OCI-LY1 (cell line): Measurements from ENCODE around the gene CIAO2A.

Experiments
- H2AFZ ChIP-seq: fragments of 200-600 bp; sonication (generic), shearing (Covaris generic); 2 replicates; pipeline ENCODE4 v1.6.0; 2014; ENCODE audit warnings: antibody characterized with exemption, mild to moderate bottlenecking, low read length
- H3F3A ChIP-seq: fragments of 200-600 bp; sonication (generic), shearing (Covaris generic); 2 replicates; pipeline ENCODE4 v1.6.0; 2014; ENCODE audit warnings: mild to moderate bottlenecking, antibody characterized with exemption, low read length, moderate library complexity; ENCODE audit not compliant: insufficient read depth
- H3K27ac ChIP-seq: fragments of 200-600 bp; sonication (generic); 2 replicates; pipeline ENCODE4 v1.5.1; 2014; ENCODE audit warnings: low read length, mixed run types, mild to moderate bottlenecking, low read depth; ENCODE audit not compliant: poor library complexity, severe bottlenecking
- H3K27me3 ChIP-seq: fragments of 200-600 bp; sonication (generic); 2 replicates; pipeline ENCODE4 v1.6.0; 2014; ENCODE audit warnings: antibody characterized with exemption, mild to moderate bottlenecking, low read length, moderate library complexity; ENCODE audit not compliant: insufficient read depth
- H3K36me3 ChIP-seq: fragments of 200-600 bp; sonication (generic); 2 replicates; pipeline ENCODE4 v1.6.1; 2014; ENCODE audit warnings: mild to moderate bottlenecking, antibody characterized with exemption, low read length, moderate library complexity, mixed read lengths; ENCODE audit not compliant: insufficient read depth
- H3K4me1 ChIP-seq: fragments of 200-600 bp; sonication (generic); 2 replicates; pipeline ENCODE4 v1.5.1; 2014; ENCODE audit warnings: mild to moderate bottlenecking, low read length, moderate library complexity; ENCODE audit not compliant: insufficient read depth, severe bottlenecking
- H3K4me2 ChIP-seq: fragments of 200-600 bp; sonication (generic), shearing (Covaris generic); 2 replicates; pipeline ENCODE4 v1.6.1; 2014; ENCODE audit warnings: low read length
- H3K4me3 ChIP-seq: fragments of 200-600 bp; sonication (generic); 2 replicates; pipeline ENCODE4 v1.5.1; 2014; ENCODE audit warnings: low read length, low read depth, mild to moderate bottlenecking, mixed read lengths; ENCODE audit not compliant: poor library complexity, severe bottlenecking
- H3K79me2 ChIP-seq: fragments of 200-600 bp; shearing (Covaris generic); 2 replicates; pipeline ENCODE4 v1.6.1; 2016; ENCODE audit warnings: mixed run types, low read length, mixed read lengths; ENCODE audit not compliant: insufficient read depth
- H3K9ac ChIP-seq: fragments of 200-600 bp; sonication (generic), shearing (Covaris generic); 2 replicates; pipeline ENCODE4 v1.6.1; 2014; ENCODE audit warnings: mild to moderate bottlenecking, low read length, mixed read lengths
- H3K9me2 ChIP-seq: fragments of 200-600 bp; sonication (generic), shearing (Covaris generic); 2 replicates; pipeline ENCODE4 v1.6.1; 2014; ENCODE audit warnings: low read depth, mild to moderate bottlenecking, low read length, mixed read lengths
- H3K9me3 ChIP-seq: fragments of 200-600 bp; shearing (Covaris generic); 2 replicates; pipeline ENCODE4 v1.6.1; 2014; ENCODE audit warnings: low read length, mixed read lengths
- H4K20me1 ChIP-seq: fragments of 200-600 bp; sonication (generic), shearing (Covaris generic); 2 replicates; pipeline ENCODE4 v1.6.0; 2016; ENCODE audit warnings: mild to moderate bottlenecking, low read length; ENCODE audit not compliant: insufficient read depth
- EZH2 ChIP-seq: fragments of 200-600 bp; sonication (generic), shearing (Covaris generic); IDR thresholded peaks from 2 replicates; pipeline ENCODE4 v1.8.0; 2017; ENCODE audit warnings: borderline replicate concordance, mixed run types, mild to moderate bottlenecking, antibody characterized with exemption, low read length, moderate library complexity, mixed read lengths
- TF ChIP-seq, protein P1 (sequence below): fragments of 200-600 bp; sonication (generic), shearing (Covaris generic); IDR thresholded peaks from 2 replicates; pipeline ENCODE4 v1.5.1; 2017; ENCODE audit warnings: mild to moderate bottlenecking, antibody characterized with exemption, low read length, moderate library complexity, mixed read lengths

The CIAO2A gene

DNA sequence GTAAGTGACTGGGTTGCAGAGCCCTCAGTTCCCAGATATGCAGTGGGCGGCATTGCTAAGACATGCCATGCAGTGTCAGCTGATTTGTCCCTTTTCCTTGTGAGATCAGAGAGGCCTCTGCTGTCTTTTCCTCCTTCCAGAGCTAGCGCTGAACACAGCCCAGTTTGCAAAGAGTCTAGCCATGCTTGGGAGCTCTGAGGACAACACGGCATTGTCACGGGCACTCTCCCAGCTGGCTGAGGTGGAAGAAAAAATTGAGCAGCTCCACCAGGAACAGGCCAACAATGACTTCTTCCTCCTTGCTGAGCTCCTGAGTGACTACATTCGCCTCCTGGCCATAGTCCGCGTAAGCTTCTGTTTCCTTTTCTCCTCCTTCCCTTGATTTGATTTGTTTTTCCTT, 37.9 kb upstream of the CIAO2A start:
- H3K27me3 ChIP-seq = no peaks in the 10 kb centered on the region
- no peak overlapping the region for H3K4me2 ChIP-seq
- H3K79me2 ChIP-seq = no peaks in the 10 kb centered on the region
- H3K36me3 ChIP-seq = peaks cover 89% of the 10 kb centered on the region
- H4K20me1 ChIP-seq = no peaks in the 10 kb centered on the region
- H3K9me3 ChIP-seq = no peaks in the 10 kb centered on the region
- no peak overlapping the region for H3K4me3 ChIP-seq
- TF ChIP-seq, protein P1, sequence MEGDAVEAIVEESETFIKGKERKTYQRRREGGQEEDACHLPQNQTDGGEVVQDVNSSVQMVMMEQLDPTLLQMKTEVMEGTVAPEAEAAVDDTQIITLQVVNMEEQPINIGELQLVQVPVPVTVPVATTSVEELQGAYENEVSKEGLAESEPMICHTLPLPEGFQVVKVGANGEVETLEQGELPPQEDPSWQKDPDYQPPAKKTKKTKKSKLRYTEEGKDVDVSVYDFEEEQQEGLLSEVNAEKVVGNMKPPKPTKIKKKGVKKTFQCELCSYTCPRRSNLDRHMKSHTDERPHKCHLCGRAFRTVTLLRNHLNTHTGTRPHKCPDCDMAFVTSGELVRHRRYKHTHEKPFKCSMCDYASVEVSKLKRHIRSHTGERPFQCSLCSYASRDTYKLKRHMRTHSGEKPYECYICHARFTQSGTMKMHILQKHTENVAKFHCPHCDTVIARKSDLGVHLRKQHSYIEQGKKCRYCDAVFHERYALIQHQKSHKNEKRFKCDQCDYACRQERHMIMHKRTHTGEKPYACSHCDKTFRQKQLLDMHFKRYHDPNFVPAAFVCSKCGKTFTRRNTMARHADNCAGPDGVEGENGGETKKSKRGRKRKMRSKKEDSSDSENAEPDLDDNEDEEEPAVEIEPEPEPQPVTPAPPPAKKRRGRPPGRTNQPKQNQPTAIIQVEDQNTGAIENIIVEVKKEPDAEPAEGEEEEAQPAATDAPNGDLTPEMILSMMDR = no peak
- no peak for TF ChIP-seq EZH2
- H2AFZ ChIP-seq = no peak overlapping the region
- H3K9ac ChIP-seq = no peak overlapping the region
- H3K27ac ChIP-seq = no peak overlapping the region
- H3K4me1 ChIP-seq = no peaks in the 10 kb centered on the region
- no peaks in the 10 kb centered on the region for H3K9me2 ChIP-seq
- H3F3A ChIP-seq = no peaks in the 10 kb centered on the region

DNA sequence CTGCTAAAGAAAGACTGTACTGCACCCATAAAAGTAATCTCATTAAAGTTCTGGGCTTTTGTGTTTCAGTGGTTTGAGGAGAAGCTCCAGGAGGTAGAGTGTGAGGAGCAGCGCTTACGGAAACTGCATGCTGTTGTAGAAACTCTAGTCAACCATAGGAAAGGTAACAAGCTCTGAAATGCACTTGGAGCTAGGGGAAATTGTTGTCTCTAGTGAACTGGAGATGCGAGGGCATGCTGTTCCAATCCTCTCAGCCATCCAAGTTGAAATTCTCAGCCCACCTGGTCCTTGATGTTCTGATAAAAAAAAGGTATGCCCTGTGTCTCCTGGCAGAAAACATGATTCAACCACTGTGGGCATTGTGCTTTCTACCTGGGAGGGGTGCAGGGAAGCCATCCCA, 36.5 kb upstream of the CIAO2A start:
- no peak overlapping the region for H3K9ac ChIP-seq

DNA sequence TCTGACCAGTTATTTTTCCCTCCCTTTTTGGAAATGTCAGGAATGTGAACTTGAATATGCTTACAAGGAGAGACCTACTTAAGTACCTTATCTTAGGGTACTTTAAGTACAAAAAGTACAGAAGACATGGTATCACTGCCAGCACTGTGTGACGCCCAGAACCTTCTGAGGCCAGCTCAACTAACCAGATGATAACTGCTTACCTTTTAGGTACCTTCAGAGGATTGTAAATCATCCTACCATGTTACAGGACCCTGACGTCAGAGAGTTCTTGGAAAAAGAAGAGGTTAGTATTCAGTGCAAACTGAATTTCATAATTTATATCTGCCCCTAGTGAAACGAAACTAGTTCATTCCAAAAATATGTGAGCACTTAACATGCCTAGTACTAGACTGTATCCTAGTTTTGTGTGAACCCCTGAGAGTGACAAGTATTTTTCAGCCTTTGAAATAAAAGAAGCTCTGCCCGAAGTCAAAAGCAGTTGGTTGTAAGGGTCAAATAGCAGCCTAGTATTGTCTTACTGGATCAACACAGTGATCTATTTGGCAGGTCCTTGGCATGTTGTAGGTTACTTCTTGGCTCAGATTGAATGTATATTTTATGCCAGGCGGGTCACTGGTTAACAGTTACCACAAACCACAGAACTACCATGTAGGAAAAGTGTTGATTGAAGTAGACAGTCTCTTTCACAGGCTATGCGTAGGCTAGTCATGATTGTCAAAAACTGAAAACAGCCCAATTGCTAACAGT, 34.1 kb upstream of the CIAO2A start:
- no peaks in the 10 kb centered on the region for H3K27me3 ChIP-seq
- H3K79me2 ChIP-seq = no peaks in the 10 kb centered on the region
- no peaks in the 10 kb centered on the region for H3K9me2 ChIP-seq
- H3K9me3 ChIP-seq = no peaks in the 10 kb centered on the region
- TF ChIP-seq EZH2 = no peak
- TF ChIP-seq, protein P1 = no peak
- H2AFZ ChIP-seq = no peak overlapping the region
- no peak overlapping the region for H3K4me2 ChIP-seq
- H3K36me3 ChIP-seq = peaks cover 87% of the 10 kb centered on the region
- H3F3A ChIP-seq = no peaks in the 10 kb centered on the region
- H4K20me1 ChIP-seq = no peaks in the 10 kb centered on the region
- no peak overlapping the region for H3K9ac ChIP-seq
- H3K4me1 ChIP-seq = no peaks in the 10 kb centered on the region
- no peak overlapping the region for H3K4me3 ChIP-seq
- no peak overlapping the region for H3K27ac ChIP-seq

More for the DNA sequence above, 36.5 kb upstream of the CIAO2A start:
- Histone ChIP-seq H3K36me3 (peaks cover 88% of the 10 kb centered on the region), H3K9me3 (no peaks in the 10 kb centered on the region), H3K79me2 (no peaks in the 10 kb centered on the region), H3K27me3 (no peaks in the 10 kb centered on the region), H3K27ac (no peak overlapping the region), H3K4me1 (no peaks in the 10 kb centered on the region), H3K4me2 (no peak overlapping the region), H3F3A (no peaks in the 10 kb centered on the region), H2AFZ (no peak overlapping the region), H3K4me3 (no peak overlapping the region), H3K9me2 (no peaks in the 10 kb centered on the region), H4K20me1 (no peaks in the 10 kb centered on the region)
- TF ChIP-seq, protein P1 = no peak
- no peak for TF ChIP-seq EZH2
